ENCODE results near the gene IL12RB2. TPM values are rescaled to one million over a fixed set of nuclear protein-coding genes. Genes with fewer than 3 reads are reported as not detected.
A peak's percentile ranks its signal among the peaks of the same experiment; 100 is the strongest.
"Not testable (repeated sequence)": the region's sequence is repeated elsewhere in the genome, so short reads cannot be mapped to it uniquely, and the experiment has no call there.

Gene IL12RB2
- total RNA-seq, 1 donor from 2014 or later = 1.3 TPM

DNA sequence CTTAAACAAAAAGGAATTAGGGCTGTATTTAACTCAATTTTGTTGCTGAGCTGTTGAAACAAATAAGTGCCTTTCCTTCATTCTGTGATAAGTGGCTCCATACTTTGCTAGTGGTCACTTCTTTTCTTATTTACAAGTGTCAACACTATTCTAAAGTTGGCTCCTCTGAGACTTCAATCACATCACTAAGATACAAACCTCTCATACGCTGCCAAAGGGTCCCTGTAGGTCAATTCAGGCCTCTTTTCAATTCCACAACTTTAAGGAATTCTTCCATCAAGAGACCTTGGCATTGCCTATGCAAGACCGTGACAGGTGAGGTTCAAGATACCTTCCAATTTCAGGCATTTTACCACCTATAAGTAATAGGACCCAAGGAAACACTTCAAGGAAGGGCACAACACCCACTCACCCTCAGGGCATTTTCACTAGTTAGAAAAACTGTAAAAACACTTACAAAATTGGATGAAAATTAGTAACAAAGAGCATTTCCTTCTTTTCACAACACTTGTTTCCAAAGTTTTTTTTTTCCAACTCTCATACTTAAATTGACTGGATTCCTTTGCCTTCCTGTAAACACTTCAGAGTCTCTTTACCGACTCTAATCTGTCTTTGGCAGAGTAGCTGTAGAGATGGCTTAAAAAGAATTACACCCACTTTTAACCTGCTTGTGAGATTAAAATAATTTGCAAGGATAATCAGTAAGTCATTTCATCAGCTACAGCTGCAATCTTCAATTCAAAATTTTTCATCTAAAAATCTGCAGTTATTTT lies 98.0 kb downstream of the IL12RB2 start:
- H3K4me3 ChIP-seq = no peak overlapping the region
- peaks cover 7% of the 10 kb centered on the region for H3K4me1 ChIP-seq
- peak in 1 of 2 donors; percentile 78 for ATAC-seq
- no peak for DNase-seq
- H3K36me3 ChIP-seq = peaks cover 2% of the 10 kb centered on the region
- TF ChIP-seq CTCF (IDR thresholded peaks at IDR 0.05) = no peak
- no peaks in the 10 kb centered on the region for H3K27me3 ChIP-seq (ENCODE audit: low read depth)
- intact Hi-C loops (cut with DNase I) = no loop called here
- H3K9me3 ChIP-seq = no peaks in the 10 kb centered on the region
- no peak overlapping the region for H3K27ac ChIP-seq

GRCh38 chr1:67407498-67407897 lies 99.8 kb downstream of the IL12RB2 start:
- Histone ChIP-seq H3K9me3 (no peaks in the 10 kb centered on the region), H3K27me3 (ENCODE audit: low read depth) (no peaks in the 10 kb centered on the region), H3K4me1 (peaks cover 7% of the 10 kb centered on the region), H3K4me3 (no peak overlapping the region), H3K36me3 (peaks cover 21% of the 10 kb centered on the region), H3K27ac (no peak overlapping the region)
- no peak for DNase-seq
- no peak for TF ChIP-seq CTCF (IDR thresholded peaks at IDR 0.05)
- intact Hi-C loops (cut with DNase I) = no loop called here
- no peak for ATAC-seq

GRCh38 chr1:67408148-67408547 lies 100.5 kb downstream of the IL12RB2 start:
- peaks cover 7% of the 10 kb centered on the region for H3K4me1 ChIP-seq
- H3K9me3 ChIP-seq = no peaks in the 10 kb centered on the region
- TF ChIP-seq CTCF (IDR thresholded peaks at IDR 0.05) = no peak
- intact Hi-C loops (cut with DNase I) = no loop called here
- H3K4me3 ChIP-seq = no peak overlapping the region
- no peak overlapping the region for H3K27ac ChIP-seq
- DNase-seq = no peak
- ATAC-seq = no peak
- H3K27me3 ChIP-seq (ENCODE audit: low read depth) = no peaks in the 10 kb centered on the region
- H3K36me3 ChIP-seq = peaks cover 27% of the 10 kb centered on the region

DNA sequence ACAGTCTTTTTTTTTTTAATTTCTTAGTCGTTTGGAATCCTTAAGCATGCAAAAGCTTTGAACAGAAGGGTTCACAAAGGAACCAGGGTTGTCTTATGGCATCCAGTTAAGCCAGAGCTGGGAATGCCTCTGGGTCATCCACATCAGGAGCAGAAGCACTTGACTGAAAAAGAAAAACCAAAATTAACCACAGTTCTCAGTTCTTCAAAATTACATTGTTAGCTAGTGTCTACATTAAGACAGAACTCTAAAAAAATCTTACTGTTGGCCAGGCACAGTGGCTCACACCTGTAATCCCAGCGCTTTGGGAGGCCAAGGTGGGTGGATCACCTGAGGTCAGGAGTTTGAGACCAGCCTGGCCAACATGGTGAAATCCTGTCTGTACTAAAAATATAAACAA lies 105.4 kb downstream of the IL12RB2 start:
- H3K4me3 ChIP-seq; H3K27me3 ChIP-seq (ENCODE audit: low read depth); H3K27ac ChIP-seq; intact Hi-C loops (cut with DNase I); ATAC-seq; H3K9me3 ChIP-seq; DNase-seq: not testable (repeated sequence)
- Histone ChIP-seq H3K36me3 (peaks cover 77% of the 10 kb centered on the region), H3K4me1 (peaks cover 18% of the 10 kb centered on the region)

- no peak for DNase-seq
- no peak for TF ChIP-seq CTCF (IDR thresholded peaks at IDR 0.05)
- Histone ChIP-seq H3K9me3 (no peaks in the 10 kb centered on the region), H3K27ac (no peak overlapping the region), H3K27me3 (ENCODE audit: low read depth) (no peaks in the 10 kb centered on the region), H3K4me3 (no peak overlapping the region), H3K36me3 (peaks cover 91% of the 10 kb centered on the region), H3K4me1 (peaks cover 18% of the 10 kb centered on the region)
- peak; percentile 47 to 59 for ATAC-seq
- intact Hi-C loops (cut with DNase I) = no loop called here
Measured at GRCh38 chr1:67414574-67414973, 106.9 kb downstream of the IL12RB2 start.

DNA sequence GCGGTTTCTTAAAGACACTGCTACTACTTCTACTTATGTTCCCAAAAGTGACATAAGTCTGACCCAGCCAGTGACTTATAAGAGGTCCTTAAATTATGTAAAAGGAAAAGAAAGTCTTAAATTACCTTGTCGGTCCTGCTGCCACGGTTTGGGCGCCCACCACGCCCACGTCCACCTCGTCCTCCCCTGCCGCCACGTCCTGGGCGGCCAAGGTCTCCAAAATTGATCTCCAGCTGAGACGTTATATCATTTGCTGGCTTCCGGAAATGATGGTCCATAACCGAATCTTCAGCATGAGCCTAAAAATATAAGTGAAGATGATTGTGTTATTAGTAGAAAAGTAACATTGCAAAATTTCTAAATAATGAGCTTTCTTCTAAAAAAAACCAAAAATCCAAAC lies 107.4 kb downstream of the IL12RB2 start:
- intact Hi-C loops (cut with DNase I) = no loop called here
- Histone ChIP-seq H3K36me3 (peaks cover 96% of the 10 kb centered on the region), H3K4me3 (no peak overlapping the region), H3K4me1 (peaks cover 18% of the 10 kb centered on the region), H3K9me3 (no peaks in the 10 kb centered on the region), H3K27me3 (ENCODE audit: low read depth) (no peaks in the 10 kb centered on the region), H3K27ac (no peak overlapping the region)
- TF ChIP-seq CTCF (IDR thresholded peaks at IDR 0.05) = no peak
- DNase-seq (no peak), ATAC-seq (no peak)

DNA sequence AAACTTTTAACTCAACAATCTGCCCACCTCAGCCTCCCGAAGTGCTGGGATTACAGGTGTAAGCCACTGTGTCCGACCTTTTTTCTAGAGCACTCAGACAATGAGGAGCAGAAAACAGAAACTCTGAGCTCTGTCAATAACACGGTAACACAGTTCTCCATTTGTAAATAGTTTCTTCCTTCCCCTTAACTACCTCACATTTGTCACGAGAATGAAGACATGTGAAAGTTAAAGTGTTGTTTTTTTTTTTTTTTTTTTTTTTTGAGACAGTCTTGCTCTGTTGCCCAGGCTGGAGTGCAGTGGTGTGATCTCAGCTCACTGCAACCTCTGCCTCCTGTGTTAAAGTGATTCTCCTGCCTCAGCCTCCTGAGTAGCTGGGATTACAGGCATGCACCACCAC lies 110.1 kb downstream of the IL12RB2 start:
- DNase-seq; intact Hi-C loops (cut with DNase I); H3K27me3 ChIP-seq (ENCODE audit: low read depth); H3K4me3 ChIP-seq; H3K9me3 ChIP-seq; H3K27ac ChIP-seq; ATAC-seq: not testable (repeated sequence)
- Histone ChIP-seq H3K36me3 (peaks cover 100% of the 10 kb centered on the region), H3K4me1 (peaks cover 18% of the 10 kb centered on the region)
